PFSK-1 (cell line): ENCODE data around the gene DEGS2.

ENCODE experiments used
- FOXP2 ChIP-seq: optimal IDR thresholded peaks from 2 replicates; pipeline ENCODE3; 2011; ENCODE audit warnings: borderline replicate concordance, control low read depth, inconsistent platforms; ENCODE audit not compliant: insufficient read depth; ENCODE audit errors: extremely low read length, extremely low read depth
- POLR2AphosphoS5 ChIP-seq: IDR thresholded peaks from 2 replicates; pipeline ENCODE4 v1.6.1; 2012; ENCODE audit warnings: low read depth, mild to moderate bottlenecking, control low read depth, low read length, moderate library complexity
- REST ChIP-seq, 2 experiments: IDR thresholded peaks; 2 replicates each; pipeline versions ENCODE4 v1.6.1 to v1.8.0; 2011 to 2012; ENCODE audit warnings: low read depth in 2 of 2, low read length in 2 of 2, control low read depth in 1 of 2, inconsistent platforms in 1 of 2, mild to moderate bottlenecking in 1 of 2, moderate library complexity in 1 of 2; ENCODE audit not compliant: insufficient read depth in 1 of 2
- SIN3A ChIP-seq: IDR thresholded peaks from 2 replicates; pipeline ENCODE4 v1.6.1; 2012; ENCODE audit warnings: mild to moderate bottlenecking, low read length, moderate library complexity, borderline replicate concordance; ENCODE audit not compliant: insufficient read depth
- TAF1 ChIP-seq: IDR thresholded peaks from 2 replicates; pipeline ENCODE4 v1.6.1; 2012; ENCODE audit warnings: low read length, control low read depth, borderline replicate concordance; ENCODE audit not compliant: insufficient read depth

GRCh38 chr14:100149851-100150611 lies 9.4 kb downstream of the DEGS2 start:
- TF ChIP-seq SIN3A (no peak), TAF1 (no peak), POLR2AphosphoS5 (no peak), REST (IDR thresholded peaks at IDR 0.05; ENCODE audit: insufficient read depth in 1 of 2, low read depth in 2 of 2, low read length in 2 of 2) (no peak), FOXP2 (no peak)
